Spleen (tissue), 7 donors: ENCODE measurements around the gene LDHAL6B.
A peak's percentile ranks its signal among the peaks of the same experiment; 100 is the strongest.

Experiments used
- CTCF ChIP-seq, 11 experiments: fragments of 200-600 bp in 7 of 11; fragments of 450-650 bp in 4 of 11; sonication (generic) in 4 of 11; IDR thresholded peaks in 8 of 11; conservative IDR thresholded peaks in 3 of 11; 1 replicate in 7 of 11; 2 replicates in 4 of 11; pipeline versions ENCODE4 v1.4.0 to v1.8.0; 2016 to 2021; ENCODE audit warnings: antibody characterized with exemption in 11 of 11, inconsistent platforms in 4 of 11, mild to moderate bottlenecking in 1 of 11
- POLR2AphosphoS5 ChIP-seq, 3 donors: sonication (generic); formaldehyde crosslinking; IDR thresholded peaks; one replicate each; pipeline ENCODE4 v1.5.1; 2017; ENCODE audit warnings: antibody characterized with exemption in 3 of 3
- donor health status: DM: no; HTN: no; CAD: no; lungs with moderate emphysema.
- donor health status: DM: no; HTN: no; CAD: no.
- donor health status: DM: no; HTN: no; CAD: no.

GRCh38 chr15:59174835-59175831, 31.5 kb upstream of the LDHAL6B start:
- peak in 1 of 3 donors; percentile 22 for TF ChIP-seq POLR2AphosphoS5 (IDR thresholded peaks at IDR 0.05)
- peak; percentile 17 to 74 (median 52) for TF ChIP-seq CTCF (IDR thresholded peaks at IDR 0.05 in 8 of 11, conservative IDR thresholded peaks at IDR 0.05 in 3 of 11)
